Upper lobe of left lung (tissue), 4 donors: ENCODE measurements around the gene ADAMTS17.

Experiments
- CTCF ChIP-seq, 6 experiments: fragments of 450-650 bp in 4 of 6; fragments of 200-600 bp in 2 of 6; sonication (generic) in 2 of 6; IDR thresholded peaks; one replicate each; pipeline ENCODE4 v1.5.1; 2016 to 2019; ENCODE audit warnings: antibody characterized with exemption in 6 of 6
- POLR2A ChIP-seq, 4 donors: fragments of 450-650 bp; IDR thresholded peaks; one replicate each; pipeline ENCODE4 v1.5.1; 2016 to 2017; ENCODE audit warnings: antibody characterized with exemption in 4 of 4, mild to moderate bottlenecking in 2 of 4
- POLR2AphosphoS5 ChIP-seq, 2 donors: sonication (generic); formaldehyde crosslinking; IDR thresholded peaks; one replicate each; pipeline ENCODE4 v1.5.1; 2017; ENCODE audit warnings: antibody characterized with exemption in 2 of 2

GRCh38 chr15:100330629-100331215 is 11.1 kb downstream of the ADAMTS17 start:
- TF ChIP-seq POLR2AphosphoS5 (IDR thresholded peaks at IDR 0.05) (no peak), CTCF (IDR thresholded peaks at IDR 0.05) (no peak), POLR2A (IDR thresholded peaks at IDR 0.05) (no peak)
